ENCODE measurements around the gene FYTTD1.

The FYTTD1 gene

DNA sequence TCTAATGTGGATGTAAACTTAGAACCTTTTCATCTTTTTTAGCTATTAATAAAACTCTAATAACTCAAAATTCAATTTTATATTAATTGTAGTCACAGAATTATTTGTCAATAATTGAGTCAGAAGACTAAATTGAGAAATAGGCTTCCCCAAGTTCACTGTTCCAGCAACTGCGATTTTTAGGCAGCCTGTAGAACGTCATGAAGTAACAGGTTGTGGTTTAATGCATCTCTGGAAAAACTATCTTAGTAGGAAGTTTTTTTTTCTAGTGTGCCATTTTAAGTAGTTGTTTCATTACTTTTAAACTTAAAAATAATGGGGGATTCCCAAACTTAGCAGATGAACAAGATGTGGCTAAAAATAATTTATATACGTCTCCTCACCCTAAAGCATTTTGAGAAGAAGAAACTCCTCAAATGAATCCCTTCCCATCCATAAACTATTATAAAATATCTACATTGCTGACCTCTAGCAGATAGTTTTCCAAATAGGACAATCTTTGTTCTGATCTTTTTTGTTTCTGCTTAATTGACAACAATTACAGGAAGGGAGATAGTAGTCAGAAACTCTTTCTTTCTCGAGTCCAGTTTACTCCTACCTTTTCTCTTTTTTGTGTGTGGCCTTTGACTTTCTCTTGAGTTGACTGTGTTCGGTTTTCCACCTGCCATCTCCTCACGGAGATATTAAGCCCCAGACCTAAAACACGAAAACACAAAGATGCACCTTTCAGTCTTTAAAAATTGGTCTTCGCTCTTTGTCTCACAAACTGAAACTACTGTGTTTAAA is 84.4 kb downstream of the FYTTD1 start:
- TF ChIP-seq, protein P1, sequence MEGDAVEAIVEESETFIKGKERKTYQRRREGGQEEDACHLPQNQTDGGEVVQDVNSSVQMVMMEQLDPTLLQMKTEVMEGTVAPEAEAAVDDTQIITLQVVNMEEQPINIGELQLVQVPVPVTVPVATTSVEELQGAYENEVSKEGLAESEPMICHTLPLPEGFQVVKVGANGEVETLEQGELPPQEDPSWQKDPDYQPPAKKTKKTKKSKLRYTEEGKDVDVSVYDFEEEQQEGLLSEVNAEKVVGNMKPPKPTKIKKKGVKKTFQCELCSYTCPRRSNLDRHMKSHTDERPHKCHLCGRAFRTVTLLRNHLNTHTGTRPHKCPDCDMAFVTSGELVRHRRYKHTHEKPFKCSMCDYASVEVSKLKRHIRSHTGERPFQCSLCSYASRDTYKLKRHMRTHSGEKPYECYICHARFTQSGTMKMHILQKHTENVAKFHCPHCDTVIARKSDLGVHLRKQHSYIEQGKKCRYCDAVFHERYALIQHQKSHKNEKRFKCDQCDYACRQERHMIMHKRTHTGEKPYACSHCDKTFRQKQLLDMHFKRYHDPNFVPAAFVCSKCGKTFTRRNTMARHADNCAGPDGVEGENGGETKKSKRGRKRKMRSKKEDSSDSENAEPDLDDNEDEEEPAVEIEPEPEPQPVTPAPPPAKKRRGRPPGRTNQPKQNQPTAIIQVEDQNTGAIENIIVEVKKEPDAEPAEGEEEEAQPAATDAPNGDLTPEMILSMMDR (IDR thresholded peaks at IDR 0.05; ENCODE audit: insufficient read depth, low read depth, low read length, missing control alignments) = no peak
- peak overlapping the region; percentile 41 for H3K4me3 ChIP-seq (ENCODE audit: low read depth, low read length)
- DNase-seq (ENCODE audit: low read depth) = peak; percentile 70

DNA sequence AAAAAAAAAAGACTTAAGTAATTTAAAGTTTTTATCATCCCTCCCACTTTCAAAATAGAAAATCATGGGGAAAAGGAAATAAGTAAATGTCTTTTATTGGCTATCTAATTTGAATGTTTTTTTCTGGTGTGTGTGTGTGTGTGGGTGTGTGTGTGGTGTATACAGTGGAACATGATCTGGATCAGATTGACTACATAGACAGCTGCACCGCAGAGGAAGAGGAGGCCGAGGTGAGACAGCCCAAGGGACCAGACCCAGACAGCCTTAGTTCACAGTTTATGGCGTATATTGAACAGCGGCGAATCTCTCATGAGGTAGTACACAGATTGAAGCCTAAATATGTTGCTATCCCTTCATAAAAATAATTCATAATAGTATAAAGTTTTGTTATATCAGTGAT is 85.8 kb downstream of the FYTTD1 start:
- DNase-seq (ENCODE audit: low read depth) = peak; percentile 37
- no peak overlapping the region for H3K4me3 ChIP-seq (ENCODE audit: low read depth, low read length)

GRCh38 chr3:197836244-197836643 is 86.6 kb downstream of the FYTTD1 start:
- DNase-seq (ENCODE audit: low read depth) = no peak

More for the DNA sequence above, 85.8 kb downstream of the FYTTD1 start:
- TF ChIP-seq, protein P1 (IDR thresholded peaks at IDR 0.05; ENCODE audit: insufficient read depth, low read depth, low read length, missing control alignments) = no peak

More at GRCh38 chr3:197836244-197836643, 86.6 kb downstream of the FYTTD1 start:
- no peak overlapping the region for H3K4me3 ChIP-seq (ENCODE audit: low read depth, low read length)
- TF ChIP-seq, protein P1 (IDR thresholded peaks at IDR 0.05; ENCODE audit: insufficient read depth, low read depth, low read length, missing control alignments) = no peak
